Astrocyte (in vitro differentiated cells and primary cell): ENCODE results near the gene GRID2. TPM values are rescaled to one million over a fixed set of nuclear protein-coding genes. Genes with fewer than 3 reads are reported as not detected.

Experiments used
- DNase-seq: peaks from one replicate; pipeline ENCODE4 v3.0.0-alpha.2; 2010; ENCODE audit warnings: low read depth
- FAIRE-seq: peaks from 2 replicates; lab custom pipeline; 2011; peaks lifted over from hg19 to GRCh38; lab: Jason Lieb, UNC
- H2AFZ ChIP-seq: 2 replicates; pipeline ENCODE4 v1.6.0; 2012; ENCODE audit warnings: low read depth, low read length, inconsistent platforms
- H3K27ac ChIP-seq: 2 replicates; pipeline ENCODE4 v1.5.1; 2011; ENCODE audit warnings: low read depth, low read length, inconsistent platforms
- H3K27me3 ChIP-seq: 2 replicates; pipeline ENCODE4 v1.6.0; 2011; ENCODE audit warnings: low read length, inconsistent platforms; ENCODE audit not compliant: insufficient read depth
- H3K36me3 ChIP-seq: 2 replicates; pipeline ENCODE4 v1.5.1; 2011; ENCODE audit warnings: low read length, inconsistent platforms; ENCODE audit not compliant: insufficient read depth
- H3K4me1 ChIP-seq: 2 replicates; pipeline ENCODE4 v1.5.1; 2011; ENCODE audit warnings: low read length, inconsistent platforms; ENCODE audit not compliant: insufficient read depth
- H3K4me2 ChIP-seq: 2 replicates; pipeline ENCODE4 v1.6.0; 2012; ENCODE audit warnings: low read length, inconsistent platforms
- H3K4me3 ChIP-seq: 2 replicates; pipeline ENCODE4 v1.5.1; 2011; ENCODE audit warnings: low read depth, mild to moderate bottlenecking, low read length, inconsistent platforms; ENCODE audit not compliant: insufficient read depth
- H3K79me2 ChIP-seq: 2 replicates; pipeline ENCODE4 v1.6.0; 2012; ENCODE audit warnings: mild to moderate bottlenecking, low read length, inconsistent platforms; ENCODE audit not compliant: insufficient read depth
- H3K9ac ChIP-seq: 2 replicates; pipeline ENCODE4 v1.6.0; 2012; ENCODE audit warnings: mild to moderate bottlenecking, low read length, inconsistent platforms
- H3K9me3 ChIP-seq: 2 replicates; pipeline ENCODE4 v1.5.1; 2012; ENCODE audit warnings: low read depth, mild to moderate bottlenecking, low read length, inconsistent platforms; ENCODE audit not compliant: insufficient read depth
- H4K20me1 ChIP-seq: 2 replicates; pipeline ENCODE4 v1.6.0; 2012; ENCODE audit warnings: low read length, inconsistent platforms; ENCODE audit not compliant: insufficient read depth
- H3K27ac Mint-ChIP-seq: one replicate; pipeline ENCODE4 v1.8.0; 2021; ENCODE audit warnings: mild to moderate bottlenecking, mixed read lengths; ENCODE audit not compliant: unreplicated experiment
- H3K27me3 Mint-ChIP-seq: one replicate; pipeline ENCODE4 v1.8.0; 2021; ENCODE audit warnings: low read depth, mixed read lengths; ENCODE audit not compliant: unreplicated experiment
- H3K36me3 Mint-ChIP-seq: one replicate; pipeline ENCODE4 v1.8.0; 2021; ENCODE audit warnings: low read depth, mixed read lengths; ENCODE audit not compliant: unreplicated experiment
- H3K4me1 Mint-ChIP-seq: one replicate; pipeline ENCODE4 v1.8.0; 2021; ENCODE audit warnings: low read depth, mixed read lengths; ENCODE audit not compliant: unreplicated experiment
- H3K4me3 Mint-ChIP-seq: one replicate; pipeline ENCODE4 v1.8.0; 2021; ENCODE audit warnings: mild to moderate bottlenecking, moderate library complexity, mixed read lengths; ENCODE audit not compliant: unreplicated experiment
- H3K9me3 Mint-ChIP-seq: one replicate; pipeline ENCODE4 v1.8.0; 2021; ENCODE audit warnings: mild to moderate bottlenecking, mixed read lengths; ENCODE audit not compliant: unreplicated experiment
- EZH2 ChIP-seq: IDR thresholded peaks from 2 replicates; pipeline ENCODE4 v1.6.1; 2012; ENCODE audit warnings: mild to moderate bottlenecking, low read length, inconsistent platforms; ENCODE audit not compliant: insufficient read depth
- total RNA-seq: library from RNA; stranded (reverse); gene quantifications from 2 replicates; pipeline ENCODE4 v1.2.1, GENCODE V29; 2021
- TF ChIP-seq, protein P1 (sequence below): IDR thresholded peaks from 2 replicates; pipeline ENCODE4 v1.5.1; 2011; ENCODE audit warnings: low read depth, mild to moderate bottlenecking, inconsistent platforms, low read length, moderate library complexity; ENCODE audit not compliant: insufficient read depth

Gene GRID2
- total RNA-seq, 1 donor from 2014 or later: 0.14 TPM

DNA sequence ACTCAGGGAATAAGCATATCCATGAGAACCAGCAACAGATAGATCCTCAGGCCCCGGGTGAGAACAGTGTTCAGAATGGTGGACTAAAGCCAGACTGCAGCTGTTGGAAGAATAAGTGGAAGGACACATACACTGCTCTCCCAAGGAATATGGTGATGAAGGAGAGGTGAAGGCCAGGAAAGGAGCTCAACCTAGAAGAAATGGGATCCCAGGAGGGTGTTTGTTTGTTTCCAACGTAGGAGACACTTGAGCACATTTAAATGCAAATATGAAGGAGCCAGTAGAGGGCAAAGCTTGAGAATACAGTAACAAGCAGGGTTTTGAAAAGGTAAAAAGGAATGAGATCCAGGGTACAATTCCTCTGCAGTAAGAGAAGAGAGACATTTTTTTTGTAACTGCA lies 1482.4 kb downstream of the GRID2 start:
- Histone ChIP-seq H3K4me2 (no peak overlapping the region), H4K20me1 (no peaks in the 10 kb centered on the region), H3K27me3 (no peaks in the 10 kb centered on the region), H3K9me3 (no peaks in the 10 kb centered on the region), H3K4me1 (no peaks in the 10 kb centered on the region), H2AFZ (no peak overlapping the region), H3K36me3 (no peaks in the 10 kb centered on the region), H3K27ac (no peak overlapping the region), H3K9ac (no peak overlapping the region), H3K79me2 (no peaks in the 10 kb centered on the region), H3K4me3 (no peak overlapping the region)
- Mint-ChIP-seq H3K27me3 (no peaks in the 10 kb centered on the region), H3K9me3 (no peaks in the 10 kb centered on the region), H3K36me3 (no peaks in the 10 kb centered on the region), H3K4me1 (no peaks in the 10 kb centered on the region), H3K27ac (no peak overlapping the region), H3K4me3 (no peak overlapping the region)
- TF ChIP-seq, protein P1, sequence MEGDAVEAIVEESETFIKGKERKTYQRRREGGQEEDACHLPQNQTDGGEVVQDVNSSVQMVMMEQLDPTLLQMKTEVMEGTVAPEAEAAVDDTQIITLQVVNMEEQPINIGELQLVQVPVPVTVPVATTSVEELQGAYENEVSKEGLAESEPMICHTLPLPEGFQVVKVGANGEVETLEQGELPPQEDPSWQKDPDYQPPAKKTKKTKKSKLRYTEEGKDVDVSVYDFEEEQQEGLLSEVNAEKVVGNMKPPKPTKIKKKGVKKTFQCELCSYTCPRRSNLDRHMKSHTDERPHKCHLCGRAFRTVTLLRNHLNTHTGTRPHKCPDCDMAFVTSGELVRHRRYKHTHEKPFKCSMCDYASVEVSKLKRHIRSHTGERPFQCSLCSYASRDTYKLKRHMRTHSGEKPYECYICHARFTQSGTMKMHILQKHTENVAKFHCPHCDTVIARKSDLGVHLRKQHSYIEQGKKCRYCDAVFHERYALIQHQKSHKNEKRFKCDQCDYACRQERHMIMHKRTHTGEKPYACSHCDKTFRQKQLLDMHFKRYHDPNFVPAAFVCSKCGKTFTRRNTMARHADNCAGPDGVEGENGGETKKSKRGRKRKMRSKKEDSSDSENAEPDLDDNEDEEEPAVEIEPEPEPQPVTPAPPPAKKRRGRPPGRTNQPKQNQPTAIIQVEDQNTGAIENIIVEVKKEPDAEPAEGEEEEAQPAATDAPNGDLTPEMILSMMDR: no peak
- no peak for TF ChIP-seq EZH2
- FAIRE-seq: no peak
- DNase-seq: no peak

DNA sequence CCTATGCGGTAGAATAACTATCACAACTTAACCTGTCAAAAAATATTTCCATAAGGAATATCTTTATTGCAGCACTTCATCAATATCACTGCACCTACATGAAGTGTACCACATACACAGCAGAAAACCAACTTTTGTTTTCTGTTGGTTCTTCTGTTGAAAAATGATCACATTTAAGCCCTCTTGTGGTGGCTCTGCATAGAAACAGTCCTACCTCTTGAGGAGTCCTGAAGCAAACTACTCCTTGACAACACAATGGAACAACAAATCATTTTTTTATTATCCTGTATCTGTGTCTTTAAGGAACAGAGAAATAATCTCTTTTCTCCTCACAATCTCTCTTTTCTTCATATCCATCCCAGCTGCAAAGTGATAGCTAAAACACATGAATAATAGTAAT lies 1484.9 kb downstream of the GRID2 start:
- Mint-ChIP-seq H3K27me3 (peaks cover under 1% of the 10 kb centered on the region), H3K4me3 (no peak overlapping the region), H3K36me3 (no peaks in the 10 kb centered on the region), H3K4me1 (no peaks in the 10 kb centered on the region), H3K27ac (no peak overlapping the region), H3K9me3 (no peaks in the 10 kb centered on the region)
- Histone ChIP-seq H3K27ac (no peak overlapping the region), H3K27me3 (no peaks in the 10 kb centered on the region), H3K9me3 (no peaks in the 10 kb centered on the region), H3K4me1 (no peaks in the 10 kb centered on the region), H2AFZ (no peak overlapping the region), H4K20me1 (no peaks in the 10 kb centered on the region), H3K36me3 (no peaks in the 10 kb centered on the region), H3K79me2 (no peaks in the 10 kb centered on the region), H3K4me3 (no peak overlapping the region), H3K9ac (no peak overlapping the region), H3K4me2 (no peak overlapping the region)
- no peak for DNase-seq
- no peak for TF ChIP-seq EZH2
- TF ChIP-seq, protein P1: peak; percentile 55
- FAIRE-seq: no peak

DNA sequence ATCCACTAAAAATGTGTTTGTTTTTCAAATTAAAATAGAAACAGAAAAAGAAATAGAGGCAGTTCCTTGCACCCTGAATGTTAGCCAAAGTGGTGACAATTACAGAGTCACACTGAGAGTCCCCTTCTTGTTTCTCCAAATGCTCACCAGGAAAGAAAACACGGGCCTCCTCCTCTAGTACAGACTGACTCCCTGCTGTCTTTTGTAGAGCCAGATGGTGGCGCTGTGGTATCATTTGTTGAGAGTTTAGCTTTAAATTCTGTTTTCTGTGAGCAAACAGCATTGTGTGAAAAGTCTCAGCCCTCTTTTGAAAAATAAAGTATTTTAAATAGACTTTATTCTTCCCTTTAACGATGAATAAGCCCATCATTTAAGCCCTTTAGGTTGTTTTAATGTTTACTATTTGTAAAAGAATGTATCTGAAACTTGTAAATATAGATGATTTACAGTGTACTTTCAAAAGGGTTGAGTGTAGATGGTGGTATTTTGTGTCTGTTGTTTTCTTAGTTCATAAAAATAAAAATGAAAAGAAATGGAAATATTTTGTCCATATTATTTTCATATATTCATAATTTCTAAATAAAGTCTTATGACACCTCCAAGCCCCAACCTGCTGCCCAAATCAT lies 1487.9 kb downstream of the GRID2 start:
- H3K27me3 ChIP-seq: peaks cover 4% of the 10 kb centered on the region
- Mint-ChIP-seq H3K4me1 (no peaks in the 10 kb centered on the region), H3K4me3 (no peak overlapping the region), H3K27ac (no peak overlapping the region), H3K36me3 (no peaks in the 10 kb centered on the region), H3K9me3 (no peaks in the 10 kb centered on the region), H3K27me3 (peaks cover 9% of the 10 kb centered on the region)
- H3K36me3 ChIP-seq: no peaks in the 10 kb centered on the region
- TF ChIP-seq, protein P1: peak; percentile 96
- TF ChIP-seq EZH2: no peak
- H2AFZ ChIP-seq: no peak overlapping the region
- peak; percentile 7 for DNase-seq
- no peak overlapping the region for H3K27ac ChIP-seq
- no peak overlapping the region for H3K4me2 ChIP-seq
- H3K4me1 ChIP-seq: no peaks in the 10 kb centered on the region
- H4K20me1 ChIP-seq: no peaks in the 10 kb centered on the region
- no peaks in the 10 kb centered on the region for H3K79me2 ChIP-seq
- H3K9ac ChIP-seq: no peak overlapping the region
- no peak overlapping the region for H3K4me3 ChIP-seq
- no peaks in the 10 kb centered on the region for H3K9me3 ChIP-seq
- no peak for FAIRE-seq
